GM18951 (cell line): ENCODE results near the gene CDC20.
"Not testable (repeated sequence)": the region's sequence is repeated elsewhere in the genome, so short reads cannot be mapped to it uniquely, and the experiment has no call there.

Experiments
- POLR2A ChIP-seq: IDR thresholded peaks from 4 replicates; pipeline ENCODE4 v1.6.1; 2011; ENCODE audit warnings: mild to moderate bottlenecking; ENCODE audit not compliant: insufficient read length, insufficient read depth; ENCODE audit errors: extremely low read depth
- in situ Hi-C: fragments of 300-500 bp; cut with MboI; formaldehyde crosslinking; loops from one replicate; pipeline ENCODE4 v1.12.0; 2022; ENCODE audit warnings: low sequenced_read_pairs, mixed read lengths, inconsistent platforms; ENCODE audit not compliant: unreplicated experiment

CDC20 gene

GRCh38 chr1:43392702-43393101 is 33.9 kb downstream of the CDC20 start:
- in situ Hi-C loops, result no loop called here
- no peak for TF ChIP-seq POLR2A

- in situ Hi-C loops, result no loop called here
- TF ChIP-seq POLR2A, result no peak
These were observed 36.7 kb downstream of the CDC20 start for GRCh38 chr1:43395523-43395922.

- in situ Hi-C loops, result no loop called here
- no peak for TF ChIP-seq POLR2A
These were observed 37.3 kb downstream of the CDC20 start for GRCh38 chr1:43396059-43396458.

DNA sequence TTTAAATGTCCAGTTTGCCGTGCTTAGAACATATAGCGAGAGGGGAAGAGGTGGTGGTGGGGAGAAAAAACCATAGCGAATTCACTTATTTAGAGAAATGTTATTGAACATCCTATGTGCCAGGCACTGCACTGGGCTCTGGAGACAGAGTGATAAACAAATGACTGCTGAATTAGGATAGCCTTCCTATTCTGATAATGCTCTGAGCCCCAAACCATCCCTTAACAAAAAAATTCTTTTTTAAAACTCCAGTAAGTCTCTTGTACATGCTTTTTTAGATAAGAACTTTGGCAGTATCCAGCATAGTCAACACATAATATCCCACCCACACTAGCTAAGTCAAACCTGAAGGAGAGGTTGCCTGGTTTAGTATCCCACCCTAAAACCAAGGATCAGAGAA is 39.4 kb downstream of the CDC20 start:
- in situ Hi-C loops, result no loop called here

GRCh38 chr1:43400441-43400840 is 41.7 kb downstream of the CDC20 start:
- in situ Hi-C loops, result not testable (repeated sequence)

More for the DNA sequence above, 39.4 kb downstream of the CDC20 start:
- no peak for TF ChIP-seq POLR2A

DNA sequence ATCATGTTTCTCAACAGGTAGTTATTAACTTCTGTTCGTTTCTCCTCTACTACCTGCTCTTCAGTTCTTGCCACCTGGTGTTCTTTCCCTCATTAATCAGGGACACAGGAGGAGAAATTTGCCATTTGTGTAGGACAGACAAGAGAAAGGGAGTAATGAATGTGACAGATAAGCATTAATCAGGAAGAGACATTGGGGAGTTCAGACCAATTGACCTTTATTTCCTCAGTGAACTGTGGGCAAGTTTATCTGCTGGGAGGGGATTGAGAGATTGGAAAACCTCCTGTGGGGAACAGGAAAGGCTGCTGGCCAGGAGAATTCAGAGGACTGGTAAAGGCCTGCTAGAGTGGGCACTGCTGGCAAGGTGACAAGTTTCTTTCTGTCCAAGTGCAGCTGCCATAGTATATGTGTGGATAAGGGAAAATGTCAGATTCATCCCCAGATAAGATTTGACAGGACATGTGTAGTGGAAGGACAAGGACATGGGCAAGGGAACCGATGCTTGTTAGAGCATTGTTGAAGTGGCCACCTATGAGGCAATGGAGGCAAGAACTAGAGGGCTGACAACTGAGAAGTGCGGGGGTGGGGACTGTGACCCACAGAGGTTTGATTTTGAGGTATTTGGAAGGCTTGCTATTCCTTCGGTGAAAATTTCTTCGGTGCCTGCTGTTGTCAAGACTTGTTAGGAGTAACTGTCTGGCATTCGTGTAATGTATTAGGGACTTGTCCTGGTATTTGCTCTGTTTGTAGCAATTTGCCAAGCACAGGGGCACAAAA is 43.5 kb downstream of the CDC20 start:
- in situ Hi-C loops, result no loop called here
- TF ChIP-seq POLR2A, result no peak

GRCh38 chr1:43404353-43404752 is 45.6 kb downstream of the CDC20 start:
- no peak for TF ChIP-seq POLR2A
- in situ Hi-C loops, result no loop called here

DNA sequence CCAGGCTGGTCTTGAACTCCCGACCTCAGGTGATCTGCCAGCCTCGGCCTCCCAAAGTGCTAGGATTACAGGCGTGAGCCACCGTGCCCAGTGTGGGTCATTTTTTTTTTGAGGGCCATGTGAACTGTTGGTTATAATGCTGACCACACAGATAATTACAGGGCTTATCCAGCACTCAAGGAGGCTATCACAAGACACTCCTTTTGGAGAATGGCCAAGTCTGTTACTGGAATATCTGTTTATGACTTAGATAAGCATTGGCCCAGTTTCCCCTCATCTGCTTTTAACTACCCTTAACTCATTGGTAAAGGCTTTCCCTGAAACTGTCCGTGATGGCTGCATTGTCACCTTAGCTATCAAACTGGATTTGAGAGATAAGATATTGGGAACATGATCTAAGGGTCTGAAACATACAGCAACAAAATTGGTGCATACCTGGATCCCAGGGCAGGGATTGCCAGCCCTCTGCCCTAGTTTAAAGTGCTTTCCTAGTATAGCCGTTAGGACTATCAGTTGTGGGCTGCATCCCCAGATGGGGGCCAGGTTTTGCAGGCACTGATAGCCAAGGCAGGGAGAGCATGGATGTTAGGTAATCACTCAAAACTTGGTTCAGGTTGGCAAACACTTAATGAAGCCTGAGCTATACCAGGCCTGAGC is 46.6 kb downstream of the CDC20 start:
- in situ Hi-C loops, result no loop called here
- no peak for TF ChIP-seq POLR2A

DNA sequence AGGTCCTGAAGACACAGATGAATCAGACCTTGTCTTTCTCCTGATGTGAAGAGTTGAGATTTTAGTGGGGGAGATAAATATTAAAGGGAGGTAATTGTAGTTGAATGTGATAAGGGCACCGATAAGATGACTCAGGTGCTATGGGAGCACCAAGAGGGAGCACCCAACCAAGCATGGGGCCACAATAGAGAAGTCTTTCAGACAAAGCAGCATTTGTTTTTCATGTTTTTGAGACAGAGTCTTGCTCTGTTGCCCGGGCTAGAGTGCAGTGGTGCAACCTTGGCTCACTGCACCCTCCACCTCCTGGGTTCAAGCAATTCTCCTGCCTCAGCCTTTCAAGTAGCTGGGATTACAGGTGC is 47.1 kb downstream of the CDC20 start:
- in situ Hi-C loops, result no loop called here
- no peak for TF ChIP-seq POLR2A

- in situ Hi-C loops, result loop anchor here (5.0 kb wide), 1 partner anchor 183 kb away; no protein-coding TSS in a partner anchor
- TF ChIP-seq POLR2A, result no peak
These were observed 51.8 kb downstream of the CDC20 start for GRCh38 chr1:43410571-43410970.
